ENCODE data around the gene FREM1.

DNA sequence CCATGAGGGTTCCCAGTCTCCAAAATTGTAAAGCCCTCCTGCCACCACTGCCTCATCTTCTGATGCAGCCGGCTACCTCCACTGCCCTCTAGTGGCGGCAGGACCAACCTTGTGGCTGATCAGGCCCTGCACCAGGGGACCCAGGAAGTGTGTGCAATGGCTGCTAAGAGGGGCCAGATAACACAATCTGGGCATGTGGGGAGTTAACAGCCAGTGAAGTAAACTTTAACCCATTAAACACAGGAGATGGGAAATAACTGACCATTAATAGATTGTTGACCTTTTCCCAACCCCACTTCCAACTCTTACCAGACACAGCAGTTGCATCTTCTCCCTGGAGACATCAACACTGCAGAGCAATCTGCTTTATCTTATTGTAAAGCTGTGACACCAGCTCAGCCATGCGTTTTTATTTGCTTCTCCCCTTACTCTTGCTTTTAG lies 63.3 kb downstream of the FREM1 start:
- TF ChIP-seq, protein P1, sequence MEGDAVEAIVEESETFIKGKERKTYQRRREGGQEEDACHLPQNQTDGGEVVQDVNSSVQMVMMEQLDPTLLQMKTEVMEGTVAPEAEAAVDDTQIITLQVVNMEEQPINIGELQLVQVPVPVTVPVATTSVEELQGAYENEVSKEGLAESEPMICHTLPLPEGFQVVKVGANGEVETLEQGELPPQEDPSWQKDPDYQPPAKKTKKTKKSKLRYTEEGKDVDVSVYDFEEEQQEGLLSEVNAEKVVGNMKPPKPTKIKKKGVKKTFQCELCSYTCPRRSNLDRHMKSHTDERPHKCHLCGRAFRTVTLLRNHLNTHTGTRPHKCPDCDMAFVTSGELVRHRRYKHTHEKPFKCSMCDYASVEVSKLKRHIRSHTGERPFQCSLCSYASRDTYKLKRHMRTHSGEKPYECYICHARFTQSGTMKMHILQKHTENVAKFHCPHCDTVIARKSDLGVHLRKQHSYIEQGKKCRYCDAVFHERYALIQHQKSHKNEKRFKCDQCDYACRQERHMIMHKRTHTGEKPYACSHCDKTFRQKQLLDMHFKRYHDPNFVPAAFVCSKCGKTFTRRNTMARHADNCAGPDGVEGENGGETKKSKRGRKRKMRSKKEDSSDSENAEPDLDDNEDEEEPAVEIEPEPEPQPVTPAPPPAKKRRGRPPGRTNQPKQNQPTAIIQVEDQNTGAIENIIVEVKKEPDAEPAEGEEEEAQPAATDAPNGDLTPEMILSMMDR (IDR thresholded peaks at IDR 0.05): peak; percentile 47
- no peak for TF ChIP-seq EZH2 (IDR thresholded peaks at IDR 0.05; ENCODE audit: borderline replicate concordance, insufficient read depth, low read depth, low read length, poor library complexity, severe bottlenecking)
